ENCODE measurements around the gene STXBP5.

DNA sequence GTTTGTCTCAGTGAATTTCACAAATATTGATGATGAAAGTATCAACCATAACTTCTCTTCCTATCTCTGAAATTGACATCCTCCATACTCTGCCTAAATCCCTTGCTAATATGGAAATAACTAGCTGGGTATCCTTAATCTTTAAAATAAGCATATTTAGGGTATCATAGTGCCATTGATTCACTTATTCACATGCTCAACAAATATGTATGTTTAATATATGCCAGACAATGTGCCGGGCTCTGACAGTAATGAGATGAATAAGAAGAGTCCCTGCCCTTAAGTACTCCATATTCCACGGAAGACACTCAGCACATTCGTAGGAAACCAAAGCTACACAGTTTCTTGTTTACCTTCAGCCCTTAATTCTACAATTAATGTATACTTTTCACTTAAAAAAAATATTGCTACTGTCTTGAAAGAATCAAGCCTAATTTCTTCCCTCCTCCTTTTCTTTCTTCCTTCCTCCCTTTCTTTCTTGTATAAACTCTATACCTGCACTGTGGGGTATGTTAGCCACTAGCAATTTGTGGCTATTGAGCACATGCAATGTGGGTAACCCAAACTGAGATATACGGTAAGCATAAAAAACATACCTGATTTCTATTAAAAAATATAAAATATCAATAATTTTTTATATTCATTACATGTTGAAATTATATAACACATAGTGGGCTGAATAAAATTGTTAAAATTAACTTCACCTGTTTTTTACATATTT is 42.8 kb upstream of the STXBP5 start:
- TF ChIP-seq, protein P1, sequence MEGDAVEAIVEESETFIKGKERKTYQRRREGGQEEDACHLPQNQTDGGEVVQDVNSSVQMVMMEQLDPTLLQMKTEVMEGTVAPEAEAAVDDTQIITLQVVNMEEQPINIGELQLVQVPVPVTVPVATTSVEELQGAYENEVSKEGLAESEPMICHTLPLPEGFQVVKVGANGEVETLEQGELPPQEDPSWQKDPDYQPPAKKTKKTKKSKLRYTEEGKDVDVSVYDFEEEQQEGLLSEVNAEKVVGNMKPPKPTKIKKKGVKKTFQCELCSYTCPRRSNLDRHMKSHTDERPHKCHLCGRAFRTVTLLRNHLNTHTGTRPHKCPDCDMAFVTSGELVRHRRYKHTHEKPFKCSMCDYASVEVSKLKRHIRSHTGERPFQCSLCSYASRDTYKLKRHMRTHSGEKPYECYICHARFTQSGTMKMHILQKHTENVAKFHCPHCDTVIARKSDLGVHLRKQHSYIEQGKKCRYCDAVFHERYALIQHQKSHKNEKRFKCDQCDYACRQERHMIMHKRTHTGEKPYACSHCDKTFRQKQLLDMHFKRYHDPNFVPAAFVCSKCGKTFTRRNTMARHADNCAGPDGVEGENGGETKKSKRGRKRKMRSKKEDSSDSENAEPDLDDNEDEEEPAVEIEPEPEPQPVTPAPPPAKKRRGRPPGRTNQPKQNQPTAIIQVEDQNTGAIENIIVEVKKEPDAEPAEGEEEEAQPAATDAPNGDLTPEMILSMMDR (optimal IDR thresholded peaks at IDR 0.05 in 1 of 3, IDR thresholded peaks at IDR 0.05 in 1 of 3, conservative IDR thresholded peaks at IDR 0.05 in 1 of 3; ENCODE audit: extremely low read depth in 1 of 3, insufficient read depth in 2 of 3, low read length in 3 of 3), result no peak
- no peak for TF ChIP-seq EZH2 (IDR thresholded peaks at IDR 0.05; ENCODE audit: low read length)
